Skeletal muscle cell (primary cell): Measurements from ENCODE around the gene PID1.
"Not testable (repeated sequence)": the region's sequence is repeated elsewhere in the genome, so short reads cannot be mapped to it uniquely, and the experiment has no call there.

Experiments used
- DNase-seq: peaks from one replicate; pipeline ENCODE4 v3.0.0-alpha.2; 2010; ENCODE audit warnings: low read depth
- H3K4me3 ChIP-seq: 2 replicates; pipeline ENCODE4 v1.5.1; 2011; ENCODE audit warnings: low read depth, mild to moderate bottlenecking, control low read depth, low read length, moderate library complexity

PID1 gene

DNA sequence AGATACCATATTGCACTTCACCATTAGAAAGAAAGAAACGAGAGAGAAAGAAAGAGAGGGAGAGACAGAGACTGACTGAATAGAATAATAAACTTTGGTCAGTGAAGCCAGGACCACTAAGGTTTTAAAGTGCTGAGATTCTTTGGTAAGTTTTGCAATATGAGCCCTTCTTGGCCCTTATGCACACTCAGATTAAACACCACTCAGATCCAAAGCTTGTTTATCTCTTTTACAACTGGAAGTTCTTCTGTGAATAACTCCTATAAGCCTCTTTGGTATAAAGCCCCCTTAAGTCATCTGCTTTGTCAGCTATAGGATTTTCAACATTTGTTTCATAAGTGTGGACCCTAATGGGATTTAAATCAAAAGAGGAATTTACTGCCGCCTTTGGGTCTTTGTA lies 40.8 kb downstream of the PID1 start:
- no peak overlapping the region for H3K4me3 ChIP-seq
- DNase-seq, result no peak

- DNase-seq, result no peak
- no peak overlapping the region for H3K4me3 ChIP-seq
These were observed 44.7 kb downstream of the PID1 start for GRCh38 chr2:229226382-229226781.

- no peak overlapping the region for H3K4me3 ChIP-seq
- DNase-seq, result no peak
These were observed 48.0 kb downstream of the PID1 start for GRCh38 chr2:229223107-229223506.

GRCh38 chr2:229221641-229222040 lies 49.4 kb downstream of the PID1 start:
- no peak for DNase-seq
- no peak overlapping the region for H3K4me3 ChIP-seq

- no peak overlapping the region for H3K4me3 ChIP-seq
- DNase-seq, result no peak
These were observed 50.8 kb downstream of the PID1 start for GRCh38 chr2:229220254-229220653.

- no peak overlapping the region for H3K4me3 ChIP-seq
- DNase-seq, result no peak
These were observed 52.7 kb downstream of the PID1 start for GRCh38 chr2:229218329-229218921.

GRCh38 chr2:229212241-229212640 lies 58.8 kb downstream of the PID1 start:
- no peak overlapping the region for H3K4me3 ChIP-seq
- no peak for DNase-seq

- DNase-seq, result no peak
- no peak overlapping the region for H3K4me3 ChIP-seq
These were observed 60.4 kb downstream of the PID1 start for GRCh38 chr2:229210641-229211040.

DNA sequence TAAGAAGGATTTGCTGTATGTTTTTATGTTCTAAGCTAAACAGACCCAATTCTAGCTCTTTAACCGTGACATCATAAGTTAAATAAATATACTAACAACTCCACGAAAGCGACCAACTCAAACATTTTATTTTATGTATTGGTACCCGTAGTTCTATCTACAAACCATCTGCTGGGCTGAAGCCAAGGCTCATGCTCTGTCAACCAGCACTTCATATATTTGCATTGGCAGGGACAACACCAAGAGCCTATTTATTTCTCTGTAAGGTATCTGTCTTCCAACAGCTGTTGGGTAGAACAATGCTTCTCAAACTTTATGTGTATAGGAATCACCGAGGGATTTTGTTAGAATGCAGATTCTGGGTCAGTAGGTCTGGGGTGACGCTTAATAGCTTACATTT lies 64.5 kb downstream of the PID1 start:
- no peak overlapping the region for H3K4me3 ChIP-seq
- DNase-seq, result no peak

DNA sequence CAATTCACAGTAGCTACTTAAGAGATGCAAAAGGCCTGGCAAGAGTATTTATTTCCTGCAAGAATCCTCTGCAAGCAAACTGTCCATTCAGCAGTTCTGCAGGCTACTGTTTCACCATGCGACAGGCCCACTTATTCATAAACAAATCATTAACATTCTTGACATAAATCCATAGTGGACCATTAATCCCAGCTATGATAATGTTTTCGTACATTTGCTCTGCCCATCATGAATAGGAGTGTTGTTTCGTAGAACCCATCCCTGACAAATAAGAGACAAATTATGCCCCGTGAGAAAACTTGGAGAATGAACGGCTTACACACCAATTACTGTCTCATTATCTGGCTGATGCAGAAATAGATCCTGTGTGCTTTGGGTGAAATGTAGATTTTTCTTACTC lies 65.4 kb downstream of the PID1 start:
- no peak overlapping the region for H3K4me3 ChIP-seq
- no peak for DNase-seq

DNA sequence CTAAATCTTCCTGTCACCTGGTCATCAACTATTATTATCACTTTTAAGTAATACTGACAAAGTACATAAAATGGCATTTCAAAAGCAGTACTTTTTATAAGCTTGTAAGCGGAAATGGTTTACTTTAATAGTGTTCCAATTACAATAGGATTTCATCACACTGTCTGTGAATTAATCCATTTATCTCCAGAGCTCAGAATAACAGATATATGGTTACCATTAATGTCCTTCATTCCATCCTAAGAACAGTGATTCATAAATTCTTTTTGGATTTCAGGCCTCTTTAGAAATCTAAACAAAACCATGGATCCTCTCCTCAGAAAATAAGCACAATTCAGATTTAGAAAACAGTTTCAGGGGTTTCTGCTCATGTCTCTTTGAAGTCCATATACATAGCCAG lies 68.4 kb downstream of the PID1 start:
- no peak overlapping the region for H3K4me3 ChIP-seq
- no peak for DNase-seq

GRCh38 chr2:229201521-229201920 lies 69.6 kb downstream of the PID1 start:
- no peak overlapping the region for H3K4me3 ChIP-seq
- DNase-seq, result no peak

DNA sequence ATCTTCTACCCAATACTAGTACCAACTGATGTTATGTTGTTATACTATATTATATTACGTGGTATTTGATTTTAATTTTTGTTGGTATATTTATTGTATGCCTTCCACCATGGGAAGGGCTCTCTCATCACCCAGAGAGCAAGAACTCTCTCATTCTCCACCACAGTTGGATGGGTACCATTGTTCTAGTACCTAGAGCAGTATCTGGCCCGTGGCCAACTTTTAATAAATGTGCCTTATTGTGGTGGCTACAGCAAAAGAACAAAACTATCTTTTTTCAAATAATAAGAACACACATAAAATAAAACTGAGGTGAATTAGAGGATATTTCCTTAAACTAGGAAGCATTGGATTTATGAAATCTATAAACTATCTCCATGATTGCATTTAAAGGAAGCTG lies 71.8 kb downstream of the PID1 start:
- H3K4me3 ChIP-seq, result no peak overlapping the region
- no peak for DNase-seq

- H3K4me3 ChIP-seq, result no peak overlapping the region
- no peak for DNase-seq
These were observed 74.6 kb downstream of the PID1 start for GRCh38 chr2:229196448-229196847.

GRCh38 chr2:229195346-229195947 lies 75.6 kb downstream of the PID1 start:
- no peak for DNase-seq

DNA sequence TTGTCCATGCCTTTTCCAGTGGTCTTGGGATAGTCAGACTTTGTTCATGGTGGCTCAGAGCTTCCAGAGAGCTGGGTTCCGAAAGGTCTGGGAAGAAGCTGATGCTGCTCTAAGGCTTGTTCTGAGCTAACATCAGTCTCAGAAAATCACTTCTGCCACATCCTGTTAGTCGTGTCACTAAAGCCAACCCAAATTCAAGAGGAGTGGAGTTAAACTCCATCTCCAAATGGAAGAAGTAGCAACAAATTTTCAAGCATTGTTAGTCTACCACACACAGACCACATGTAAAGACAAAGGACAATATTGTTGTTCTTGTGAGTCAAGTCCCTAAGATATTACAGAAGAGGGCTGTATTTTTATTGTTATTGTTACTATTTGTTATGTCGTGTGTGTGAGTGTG lies 77.8 kb downstream of the PID1 start:
- no peak for DNase-seq
- no peak overlapping the region for H3K4me3 ChIP-seq

More at GRCh38 chr2:229195346-229195947, 75.6 kb downstream of the PID1 start:
- no peak overlapping the region for H3K4me3 ChIP-seq

GRCh38 chr2:229191413-229191812 lies 79.7 kb downstream of the PID1 start:
- no peak overlapping the region for H3K4me3 ChIP-seq
- no peak for DNase-seq

DNA sequence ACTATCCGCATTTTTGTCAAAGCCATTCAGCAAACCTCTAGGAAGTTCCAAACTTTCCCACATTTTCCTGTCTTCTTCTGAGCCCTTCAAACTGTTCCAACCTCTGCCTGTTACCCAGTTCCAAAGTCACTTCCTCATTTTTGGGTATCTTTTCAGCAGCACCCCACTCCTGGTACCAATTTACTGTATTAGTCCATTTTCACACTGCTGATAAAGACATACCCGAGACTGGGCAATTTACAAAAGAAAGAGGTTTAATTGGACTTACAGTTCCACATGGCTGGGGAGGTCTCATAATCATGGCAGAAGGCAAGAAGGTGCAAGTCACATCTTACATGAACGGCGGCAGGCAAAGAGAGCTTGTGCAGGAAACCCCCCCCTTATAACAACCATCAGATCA lies 84.0 kb downstream of the PID1 start:
- not testable (repeated sequence) for H3K4me3 ChIP-seq, DNase-seq

GRCh38 chr2:229181641-229182040 lies 89.4 kb downstream of the PID1 start:
- DNase-seq, result no peak
- H3K4me3 ChIP-seq, result no peak overlapping the region

- no peak for DNase-seq
- H3K4me3 ChIP-seq, result no peak overlapping the region
These were observed 90.4 kb downstream of the PID1 start for GRCh38 chr2:229180658-229181057.

DNA sequence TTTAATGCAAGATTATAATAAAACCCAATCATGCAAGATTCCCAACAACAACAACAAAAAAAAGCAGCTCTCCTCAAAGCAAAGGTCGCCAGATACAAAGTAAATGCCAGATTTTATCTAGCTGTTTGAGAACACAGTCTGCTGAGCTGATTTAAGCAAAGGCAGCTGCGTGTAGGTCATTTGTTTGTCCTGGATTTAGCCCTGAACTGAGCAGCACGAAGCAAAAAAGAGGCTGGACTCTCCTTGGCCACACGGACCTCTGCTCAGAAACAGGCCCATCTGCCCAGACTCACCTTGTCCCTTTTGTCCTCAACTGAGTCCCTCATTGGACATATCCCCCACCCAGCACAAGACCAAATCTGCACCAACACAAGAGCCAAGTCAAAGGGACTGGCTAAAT lies 91.5 kb downstream of the PID1 start:
- DNase-seq, result no peak
- H3K4me3 ChIP-seq, result no peak overlapping the region

DNA sequence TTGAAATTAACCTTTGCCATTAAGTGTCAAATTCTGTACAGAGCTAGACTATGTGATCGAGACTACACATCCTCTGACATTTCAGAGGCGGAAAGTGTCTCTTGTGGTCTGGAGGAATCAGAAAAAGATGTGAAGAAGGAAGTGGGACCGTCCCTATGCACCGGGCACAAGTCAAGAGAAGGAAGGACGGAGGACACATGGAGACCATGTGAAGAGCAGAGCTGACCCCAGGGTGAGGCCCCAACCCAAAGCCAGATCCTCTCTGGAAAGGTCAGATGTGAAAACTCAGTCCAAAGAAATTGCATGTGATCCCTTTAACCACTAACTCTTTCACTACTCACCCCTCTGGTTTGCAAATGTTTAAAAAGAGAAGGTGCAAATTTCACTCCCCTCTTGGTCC lies 92.4 kb downstream of the PID1 start:
- H3K4me3 ChIP-seq, result no peak overlapping the region
- DNase-seq, result no peak
